ENCODE results near the gene VTI1A. TPM values are rescaled to one million over a fixed set of nuclear protein-coding genes. Genes with fewer than 3 reads are reported as not detected.

Gene VTI1A
- polyA plus RNA-seq, 1 of the 3 experiments (the other 2 are of a cell fraction) = 8.3 TPM

- Histone ChIP-seq H3K27me3 (ENCODE audit: insufficient read depth) (no peaks in the 10 kb centered on the region), H3K9me3 (no peaks in the 10 kb centered on the region), H3K36me3 (replicated peaks in 1 of 2; ENCODE audit: control insufficient read depth in 1 of 2, insufficient read depth in 2 of 2, low read length in 1 of 2) (no peaks in the 10 kb centered on the region), H3K27ac (ENCODE audit: low read depth in 2 of 2, low read length in 1 of 2) (no peak overlapping the region), H3K9me2 (no peaks in the 10 kb centered on the region), H3K4me1 (ENCODE audit: control insufficient read depth in 1 of 2, insufficient read depth in 2 of 2, low read depth in 1 of 2, low read length in 1 of 2) (no peaks in the 10 kb centered on the region), H4K20me1 (ENCODE audit: insufficient read depth) (no peaks in the 10 kb centered on the region), H3K4me3 (ENCODE audit: low read depth in 2 of 2, low read length in 1 of 2) (no peak overlapping the region), H3K79me2 (ENCODE audit: insufficient read depth) (no peaks in the 10 kb centered on the region), H3K4me2 (no peak overlapping the region), H2AFZ (ENCODE audit: low read depth) (no peak overlapping the region), H3F3A (replicated peaks; ENCODE audit: insufficient read depth) (no peaks in the 10 kb centered on the region), H3K9ac (no peak overlapping the region)
- ChIA-PET CTCF (interaction anchor here (0.8 to 1.4 kb wide), 3 partner anchors 9 to 30 kb away, joined by 3 read pairs; no protein-coding TSS in a partner anchor), POLR2A (no interaction called here)
- TF ChIP-seq REST (IDR thresholded peaks at IDR 0.05; ENCODE audit: low read depth, low read length) (no peak), SIN3A (IDR thresholded peaks at IDR 0.05; ENCODE audit: borderline replicate concordance, low read depth, low read length) (no peak), RCOR1 (IDR thresholded peaks at IDR 0.05; ENCODE audit: low read length) (no peak), EP300 (IDR thresholded peaks at IDR 0.05; ENCODE audit: borderline replicate concordance in 1 of 2, low read depth in 1 of 2, low read length in 1 of 2) (no peak), TEAD4 (IDR thresholded peaks at IDR 0.05; ENCODE audit: borderline replicate concordance, insufficient read depth) (no peak), RAD21 (IDR thresholded peaks at IDR 0.05; ENCODE audit: low read length) (no peak), ZBTB33 (IDR thresholded peaks at IDR 0.05; ENCODE audit: borderline replicate concordance, low read depth) (no peak), NFIC (IDR thresholded peaks at IDR 0.05; ENCODE audit: borderline replicate concordance) (no peak), RFX5 (IDR thresholded peaks at IDR 0.05; ENCODE audit: low read length) (no peak), FOSL2 (IDR thresholded peaks at IDR 0.05; ENCODE audit: borderline replicate concordance, low read depth) (no peak)
- WGBS (ENCODE audit: low lambda C conversion rate) = 93% methylated on average over 5 of the region's 5 CpGs
- no peak for DNase-seq
Observed at GRCh38 chr10:112698818-112699164, 251.8 kb downstream of the VTI1A start.

- ChIA-PET POLR2A (no interaction called here), CTCF (no interaction called here)
- no peaks in the 10 kb centered on the region for H3K79me2 ChIP-seq (ENCODE audit: insufficient read depth)
- TF ChIP-seq JUND (IDR thresholded peaks at IDR 0.05) = no peak
- no peak for TF ChIP-seq NFIC (IDR thresholded peaks at IDR 0.05; ENCODE audit: borderline replicate concordance)
- no peak for TF ChIP-seq TEAD4 (IDR thresholded peaks at IDR 0.05; ENCODE audit: borderline replicate concordance, insufficient read depth)
- no peak for TF ChIP-seq GATA2 (CRISPR knock-in tag; IDR thresholded peaks at IDR 0.05)
- no peak for TF ChIP-seq TCF12 (IDR thresholded peaks at IDR 0.05)
- TF ChIP-seq MAX (IDR thresholded peaks at IDR 0.05; ENCODE audit: low read depth) = no peak
- no peak for TF ChIP-seq FOSL2 (IDR thresholded peaks at IDR 0.05; ENCODE audit: borderline replicate concordance, low read depth)
- TF ChIP-seq SIN3A (IDR thresholded peaks at IDR 0.05; ENCODE audit: borderline replicate concordance, low read depth, low read length) = no peak
- TF ChIP-seq RAD21 (IDR thresholded peaks at IDR 0.05; ENCODE audit: low read length) = no peak
- TF ChIP-seq RXRA (IDR thresholded peaks at IDR 0.05; ENCODE audit: borderline replicate concordance, low read depth) = no peak
- H3K4me3 ChIP-seq (ENCODE audit: low read depth in 2 of 2, low read length in 1 of 2) = no peak overlapping the region
- H3K27me3 ChIP-seq (ENCODE audit: insufficient read depth) = no peaks in the 10 kb centered on the region
- no peak overlapping the region for H3K9ac ChIP-seq
- H3K9me3 ChIP-seq = no peaks in the 10 kb centered on the region
- H3K36me3 ChIP-seq (replicated peaks in 1 of 2; ENCODE audit: control insufficient read depth in 1 of 2, insufficient read depth in 2 of 2, low read length in 1 of 2) = no peaks in the 10 kb centered on the region
- no peaks in the 10 kb centered on the region for H3F3A ChIP-seq (replicated peaks; ENCODE audit: insufficient read depth)
- no peaks in the 10 kb centered on the region for H3K9me2 ChIP-seq
- no peak overlapping the region for H2AFZ ChIP-seq (ENCODE audit: low read depth)
- no peak overlapping the region for H3K4me2 ChIP-seq
- no peak for DNase-seq
- no peaks in the 10 kb centered on the region for H4K20me1 ChIP-seq (ENCODE audit: insufficient read depth)
- H3K27ac ChIP-seq (ENCODE audit: low read depth in 2 of 2, low read length in 1 of 2) = no peak overlapping the region
- no peaks in the 10 kb centered on the region for H3K4me1 ChIP-seq (ENCODE audit: control insufficient read depth in 1 of 2, insufficient read depth in 2 of 2, low read depth in 1 of 2, low read length in 1 of 2)
Observed at GRCh38 chr10:112700215-112700671, 253.2 kb downstream of the VTI1A start.
